GM19452 (cell line): Measurements from ENCODE around the gene HSPBP1.

Experiments
- ATAC-seq: cut with Tn5 transposase; IDR thresholded peaks from one replicate; pipeline ENCODE4 v1.9.1; 2021; ENCODE audit not compliant: unreplicated experiment

The HSPBP1 gene

DNA sequence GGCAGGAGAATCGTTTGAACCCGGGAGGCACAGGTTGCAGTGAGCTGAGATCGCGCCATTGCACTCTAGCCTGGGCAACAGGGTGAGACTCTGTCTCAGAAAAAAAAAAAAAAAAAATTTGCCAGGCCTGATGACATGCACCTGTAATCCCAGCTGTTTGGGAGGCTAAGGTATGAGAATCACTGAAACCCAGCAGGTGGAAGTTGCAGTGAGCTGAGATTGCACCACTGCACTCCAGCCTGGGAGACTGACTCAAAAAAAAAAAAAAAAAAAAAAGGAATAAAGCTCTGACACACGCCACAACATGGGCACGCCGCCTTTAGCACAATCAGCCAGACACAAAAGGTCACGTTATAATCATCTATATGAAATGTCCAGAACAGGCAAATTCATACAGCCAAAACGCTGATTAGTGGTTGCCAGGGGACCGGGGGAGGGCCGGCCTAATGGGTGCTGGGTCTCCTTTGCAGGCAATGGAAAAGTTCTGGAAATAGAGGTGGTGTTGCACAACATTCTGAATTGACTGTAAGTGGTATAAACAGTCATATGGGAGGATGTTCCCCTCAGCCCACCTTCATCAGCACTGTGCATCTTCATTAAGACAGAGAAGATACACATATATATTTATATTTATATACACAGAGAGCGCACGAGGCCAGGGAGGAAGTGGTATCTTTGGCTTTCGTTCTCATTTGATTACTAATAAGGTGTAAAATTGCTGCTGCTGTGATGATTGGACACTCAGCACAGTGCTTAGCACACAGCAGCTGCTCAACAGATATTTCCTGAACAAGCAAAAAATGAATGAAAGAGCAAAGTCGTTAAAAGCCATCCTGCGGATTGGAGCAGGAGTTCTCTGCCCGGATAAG lies 3.8 kb downstream of the HSPBP1 start:
- ATAC-seq, result peak; percentile 56

DNA sequence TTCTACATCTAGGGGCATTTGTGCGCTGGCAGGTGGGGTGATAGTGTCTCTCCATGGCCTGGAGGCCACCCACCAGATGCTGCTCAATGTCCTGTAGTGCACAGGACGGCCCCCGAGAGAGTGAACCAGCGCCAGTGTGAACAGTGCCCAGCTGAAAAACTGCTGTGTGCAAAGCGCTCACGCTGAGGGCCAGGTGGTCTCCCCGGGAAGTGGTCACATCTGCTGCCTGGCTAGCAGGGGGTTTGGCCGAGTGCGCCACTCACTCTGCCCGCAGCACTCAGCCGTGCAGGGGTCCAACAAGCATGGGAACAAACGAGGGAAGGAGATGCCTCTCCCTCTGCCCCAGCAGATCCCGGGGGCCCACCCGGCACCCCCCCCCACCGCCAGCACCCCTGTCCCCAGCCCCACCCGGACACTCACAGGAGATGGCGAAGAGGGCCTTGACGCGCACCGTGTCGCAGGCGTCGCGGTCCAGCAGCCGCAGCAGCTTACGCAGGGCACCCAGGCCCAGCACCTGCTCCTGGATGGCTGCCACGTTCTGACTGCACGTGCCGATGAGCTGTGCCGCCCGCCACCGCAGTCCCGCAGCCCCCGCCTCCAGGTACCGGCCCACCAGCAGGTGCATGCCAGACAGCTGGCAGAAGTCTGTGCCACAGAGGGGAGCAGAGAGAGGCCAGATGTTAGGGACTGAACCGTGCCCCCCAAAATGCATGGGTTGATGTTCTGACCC lies 5.8 kb downstream of the HSPBP1 start:
- no peak for ATAC-seq

DNA sequence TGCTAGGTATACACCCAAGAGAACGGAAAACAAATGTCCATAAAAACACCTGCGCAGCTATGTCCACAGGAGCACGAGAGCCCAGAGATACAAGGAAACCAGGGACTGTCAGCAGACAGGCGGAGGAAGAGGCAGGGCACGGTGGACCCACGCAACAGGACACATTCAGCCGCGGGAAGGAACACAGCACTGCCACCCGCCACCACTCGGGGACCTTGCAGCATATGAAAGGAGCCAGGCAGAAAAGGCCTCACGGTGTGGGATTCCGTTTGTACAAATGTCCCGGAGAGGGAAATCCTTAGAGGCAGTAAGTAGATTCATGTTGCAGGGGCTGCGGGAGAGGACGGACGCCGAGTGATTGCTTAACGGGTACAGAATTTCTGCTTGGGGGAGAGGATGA lies 7.8 kb downstream of the HSPBP1 start:
- no peak for ATAC-seq

DNA sequence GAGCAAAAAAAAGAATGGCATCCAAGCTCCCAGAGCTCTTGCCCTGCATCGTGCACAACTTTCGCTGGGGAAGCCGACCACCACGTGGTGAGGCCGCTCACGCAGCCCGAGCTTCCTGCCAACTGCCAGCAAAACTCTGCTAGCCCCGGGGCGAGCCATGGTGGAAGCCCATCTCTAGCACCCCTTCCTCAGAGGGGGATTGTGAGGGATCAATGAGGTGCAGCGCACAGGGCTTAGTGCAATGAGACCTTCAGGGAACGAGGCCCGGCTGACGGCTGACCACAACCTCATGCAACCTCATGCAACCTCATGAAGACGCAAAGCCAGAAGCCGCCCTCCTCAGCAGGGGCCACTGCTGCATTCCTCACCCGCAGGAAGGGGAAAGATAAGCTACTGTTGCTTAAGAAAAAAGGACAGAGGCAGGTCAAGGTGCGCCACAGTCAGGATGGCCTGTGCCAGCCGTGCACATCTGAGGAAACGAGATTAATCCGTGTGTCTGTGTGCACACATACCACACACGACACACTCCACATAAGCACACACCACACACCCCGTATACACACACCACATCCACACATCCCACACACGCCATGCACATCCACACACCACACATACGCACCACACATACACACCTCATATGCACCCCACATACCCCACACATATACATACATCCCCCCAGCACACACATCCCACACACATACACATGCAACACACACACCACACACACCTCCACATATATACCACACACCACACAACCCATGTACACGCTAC lies 9.6 kb downstream of the HSPBP1 start:
- no peak for ATAC-seq

DNA sequence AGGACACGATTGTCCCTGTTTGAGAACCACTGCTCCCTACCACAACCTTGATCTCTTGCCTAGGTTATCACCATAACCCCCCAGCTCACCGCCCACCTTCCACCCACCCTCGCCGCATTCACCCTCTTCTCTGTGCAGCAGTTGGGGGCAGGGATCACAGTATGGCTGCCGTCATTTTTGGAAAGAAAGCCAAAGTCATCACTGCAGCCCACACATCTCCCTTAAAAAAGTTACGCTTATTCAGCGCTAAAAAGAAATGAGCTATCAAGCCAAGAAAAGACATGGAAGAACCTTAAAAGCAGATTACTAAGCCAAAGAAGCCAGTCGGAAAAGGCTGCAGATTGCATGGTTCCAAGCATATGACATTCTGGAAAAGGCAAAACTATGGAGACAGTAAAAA lies 10.6 kb downstream of the HSPBP1 start:
- no peak for ATAC-seq

DNA sequence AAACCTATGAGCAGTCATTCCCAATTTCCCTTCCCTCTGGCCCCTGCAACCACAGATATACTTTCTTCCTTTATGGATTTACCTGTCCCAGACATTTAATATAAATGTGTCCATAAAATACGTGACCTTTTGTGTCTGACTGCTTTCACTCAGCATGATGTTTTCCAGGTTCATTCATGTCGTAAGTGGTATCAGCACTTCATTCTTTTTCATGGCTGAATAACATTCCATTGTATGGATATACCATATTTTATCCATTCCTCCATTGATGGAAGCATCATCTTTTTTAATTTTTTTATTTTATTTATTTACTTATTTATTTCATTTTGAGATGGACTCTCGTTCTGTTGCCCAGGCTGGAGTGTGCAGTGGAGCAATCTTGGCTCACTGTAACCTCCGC lies 13.1 kb downstream of the HSPBP1 start:
- ATAC-seq, result no peak

DNA sequence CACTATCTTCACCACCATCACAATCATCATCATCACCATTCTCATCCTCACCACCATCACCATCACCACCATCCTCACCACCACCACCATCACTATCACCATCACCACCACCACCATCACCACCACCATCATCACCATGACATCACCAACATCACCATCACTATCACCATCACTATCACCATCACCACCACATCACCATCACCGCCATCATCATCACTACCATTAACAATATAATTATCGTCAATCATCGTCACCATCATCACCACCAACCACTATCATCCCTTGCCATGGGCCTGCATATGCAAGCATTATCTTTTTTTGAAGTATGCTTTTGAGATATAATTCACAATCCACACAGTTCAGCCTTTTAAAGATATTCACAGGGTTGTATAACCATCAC lies 13.5 kb downstream of the HSPBP1 start:
- no peak for ATAC-seq

DNA sequence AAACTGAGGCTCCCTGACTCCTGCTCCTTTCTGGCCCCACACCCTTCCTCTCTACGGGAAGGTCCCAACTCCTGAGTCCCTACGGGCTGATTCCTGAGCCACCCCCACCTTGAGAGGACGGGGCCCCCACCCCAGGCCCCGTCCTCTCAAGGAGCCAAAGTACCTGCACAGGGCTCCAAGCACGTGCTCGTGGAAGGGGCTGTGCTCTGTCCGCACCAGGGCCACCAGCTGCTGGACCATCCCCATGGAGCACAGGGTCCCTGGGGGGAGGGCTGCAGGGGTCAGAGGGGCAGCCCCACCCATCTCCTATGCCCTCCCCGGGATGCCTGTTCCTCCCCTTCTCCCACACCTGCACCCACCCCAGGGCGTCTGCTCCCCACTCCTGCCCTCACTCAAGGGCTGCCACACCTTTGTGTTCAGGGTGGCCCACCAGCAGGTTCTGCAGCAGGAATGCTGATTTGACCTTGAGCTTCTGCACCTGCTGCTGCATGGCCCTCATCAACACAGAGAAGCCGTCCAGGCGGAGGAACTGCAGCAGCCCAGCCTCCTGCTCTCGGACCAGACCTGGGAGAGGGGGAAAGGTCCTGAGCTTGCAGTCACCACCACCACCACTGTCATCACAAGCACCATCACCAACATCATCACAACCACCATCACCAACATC lies 14.1 kb downstream of the HSPBP1 start:
- ATAC-seq, result no peak

DNA sequence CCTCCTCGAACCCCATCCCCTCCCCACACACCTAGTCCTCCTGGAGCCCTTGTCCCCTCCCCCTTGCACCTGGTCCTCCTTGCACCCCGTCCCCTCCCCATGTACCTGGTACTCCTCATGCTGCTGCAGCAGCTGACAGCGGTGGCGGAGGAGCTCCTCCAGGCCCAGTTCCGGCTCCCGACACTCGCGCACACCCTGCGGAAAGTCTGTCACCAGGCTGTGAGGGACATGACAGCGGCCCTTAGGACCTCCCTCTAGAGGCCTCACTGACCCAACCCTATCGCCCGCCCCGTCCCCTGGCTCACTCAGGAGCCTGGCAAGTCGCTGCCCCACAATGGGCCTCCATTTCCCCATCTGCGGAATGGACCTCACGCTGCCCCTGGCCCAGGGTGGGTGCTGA lies 14.7 kb downstream of the HSPBP1 start:
- no peak for ATAC-seq

DNA sequence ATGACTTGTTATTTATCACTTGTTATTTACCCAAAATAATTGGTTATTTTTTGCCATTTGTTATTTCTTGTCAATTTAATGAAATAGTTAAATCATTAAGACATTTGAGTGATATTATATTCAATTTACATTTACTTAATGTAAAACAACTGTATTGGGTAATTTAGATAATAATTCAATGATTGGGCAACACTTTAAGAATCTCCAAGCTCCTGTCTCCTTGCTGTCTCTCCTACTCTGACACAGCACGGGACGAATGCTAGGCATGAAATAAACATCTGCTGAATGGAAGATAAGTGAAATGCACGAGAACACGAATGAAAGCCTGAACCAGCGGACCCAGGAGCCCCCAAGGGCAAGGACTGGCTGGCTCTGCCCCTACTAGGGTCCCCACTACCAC lies 15.4 kb downstream of the HSPBP1 start:
- no peak for ATAC-seq

DNA sequence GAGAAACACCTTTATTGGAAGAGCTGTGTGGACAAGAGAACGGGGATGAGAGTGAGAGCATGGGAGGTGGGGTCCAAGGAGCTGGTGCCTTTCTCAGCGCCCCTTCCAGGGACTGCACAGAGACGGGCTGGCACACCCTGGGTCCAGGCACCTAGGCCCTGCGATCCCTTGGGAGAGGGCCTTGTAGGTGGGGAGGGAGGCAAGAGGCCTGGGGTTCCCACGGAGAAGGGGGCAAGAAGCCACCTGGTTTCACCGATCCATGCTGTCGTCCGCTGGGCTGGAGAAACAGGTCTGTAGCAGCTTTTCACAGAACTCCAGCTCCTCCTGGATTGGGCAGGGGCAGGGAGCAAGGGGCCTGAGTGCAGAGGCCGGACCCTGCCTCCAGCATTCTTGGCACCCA lies 17.6 kb downstream of the HSPBP1 start:
- ATAC-seq, result no peak

DNA sequence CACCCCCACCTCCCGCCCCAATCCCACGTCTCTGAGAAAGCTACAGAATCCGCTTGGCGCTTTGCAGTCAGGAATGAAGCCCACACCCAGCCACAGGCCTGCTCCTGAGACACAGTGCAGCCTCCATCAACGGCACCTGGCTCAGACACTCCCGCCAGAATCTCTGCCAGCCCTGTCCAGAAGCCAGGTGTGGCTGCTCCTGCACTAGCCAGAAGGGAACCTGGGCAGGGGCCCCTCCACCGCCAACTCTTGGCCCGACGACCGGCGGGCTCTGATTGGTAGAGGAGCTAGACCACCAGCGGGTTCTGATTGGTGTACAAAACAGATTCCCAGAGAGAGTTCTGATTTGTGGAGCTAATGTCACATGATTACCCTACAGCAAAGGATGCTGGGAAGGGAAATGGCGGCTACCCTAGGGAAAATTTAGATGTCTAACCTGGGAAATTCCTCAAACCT lies 18.2 kb downstream of the HSPBP1 start:
- no peak for ATAC-seq

DNA sequence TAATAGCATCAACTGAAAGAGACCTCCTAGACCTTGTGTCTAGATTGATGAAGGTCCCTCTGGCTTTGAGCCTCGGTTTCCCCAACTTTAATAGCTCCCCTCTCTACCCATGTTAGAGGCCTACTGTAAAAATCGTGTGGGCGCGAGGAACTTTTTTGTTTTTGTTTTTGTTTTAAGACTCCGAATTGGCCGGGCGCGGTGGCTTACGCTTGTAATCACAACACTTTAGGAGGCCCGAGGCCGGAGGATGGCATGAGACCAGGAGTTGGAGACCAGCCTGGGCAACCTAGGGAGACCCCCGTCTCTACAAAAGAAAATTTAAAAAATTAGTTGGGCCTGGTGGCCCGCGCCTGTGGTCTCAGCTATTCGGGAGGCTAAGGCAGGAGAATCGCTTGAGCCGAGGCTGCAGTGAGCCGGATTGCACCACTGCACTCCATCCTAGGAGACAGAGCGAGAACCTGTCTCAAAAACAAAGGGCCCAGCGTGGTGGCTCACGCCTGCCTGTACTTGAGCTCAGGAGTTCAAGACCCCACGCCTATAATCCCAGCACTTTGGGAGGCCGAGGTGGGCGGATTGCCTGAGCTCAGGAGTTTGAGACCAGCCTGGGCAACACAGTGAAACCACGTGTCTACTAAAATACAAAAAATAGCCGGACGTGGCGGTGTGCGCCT lies 20.2 kb downstream of the HSPBP1 start:
- no peak for ATAC-seq

DNA sequence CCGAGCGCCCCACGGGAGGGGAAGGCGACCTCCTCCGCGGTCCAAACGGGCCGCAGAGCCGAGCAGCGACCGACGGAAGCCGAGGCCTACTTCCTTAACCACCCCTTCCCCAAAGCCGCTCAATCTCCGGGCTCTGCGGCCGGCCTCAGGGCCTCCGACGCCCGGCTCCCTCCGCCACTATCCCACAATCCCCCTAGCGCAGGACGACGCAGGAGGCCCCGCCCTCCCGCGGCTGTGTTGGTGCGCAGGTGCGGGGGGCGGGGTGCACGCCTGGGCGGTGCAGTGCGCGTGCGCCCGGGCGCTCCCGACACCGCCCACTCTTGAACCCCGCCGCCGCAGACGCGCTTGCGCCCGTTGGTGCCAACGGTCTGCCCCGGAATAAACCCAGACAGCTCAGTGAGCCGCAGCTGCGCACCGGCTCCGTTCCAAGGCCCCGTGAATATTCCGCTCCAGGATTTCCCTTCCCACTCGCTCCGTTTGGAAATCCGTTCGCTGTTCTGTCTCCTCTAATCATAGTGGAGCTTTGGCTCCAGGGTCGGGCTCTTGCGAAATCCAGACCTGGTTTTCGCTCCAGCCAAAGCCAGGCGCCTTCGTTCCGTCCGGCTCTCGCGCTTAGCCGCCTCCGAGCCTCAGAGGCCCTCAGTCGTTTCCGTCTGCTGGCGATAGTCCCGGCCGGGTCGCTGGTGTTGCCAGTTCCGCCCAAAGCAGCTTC lies 20.9 kb downstream of the HSPBP1 start, which contains the start of gene PPP6R1:
Gene PPP6R1 (minus strand): TSS at position 190 of the 712 bp plus-strand sequence. CDS start 11,914 bp downstream, outside the sequence.
- peak; percentile 70 for ATAC-seq

DNA sequence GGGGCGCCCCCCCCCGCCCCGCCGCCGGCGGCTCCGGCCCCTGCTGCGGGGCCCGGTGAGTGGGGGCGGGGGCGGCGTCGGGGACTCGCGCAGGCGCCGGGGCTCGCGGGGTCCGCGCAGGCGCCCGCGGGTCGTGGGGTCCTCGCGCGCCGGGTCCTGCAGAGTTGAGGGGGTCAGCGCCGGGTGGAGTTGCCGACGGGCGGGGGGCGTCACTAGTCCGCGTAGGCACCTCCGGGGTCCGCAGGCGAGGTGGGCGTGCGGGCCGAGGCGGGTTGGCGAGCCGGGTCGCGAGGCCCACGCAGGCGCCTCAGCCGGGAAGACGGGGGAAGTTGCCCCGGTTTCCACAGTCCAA lies 21.5 kb downstream of the HSPBP1 start:
- ATAC-seq, result peak; percentile 1

DNA sequence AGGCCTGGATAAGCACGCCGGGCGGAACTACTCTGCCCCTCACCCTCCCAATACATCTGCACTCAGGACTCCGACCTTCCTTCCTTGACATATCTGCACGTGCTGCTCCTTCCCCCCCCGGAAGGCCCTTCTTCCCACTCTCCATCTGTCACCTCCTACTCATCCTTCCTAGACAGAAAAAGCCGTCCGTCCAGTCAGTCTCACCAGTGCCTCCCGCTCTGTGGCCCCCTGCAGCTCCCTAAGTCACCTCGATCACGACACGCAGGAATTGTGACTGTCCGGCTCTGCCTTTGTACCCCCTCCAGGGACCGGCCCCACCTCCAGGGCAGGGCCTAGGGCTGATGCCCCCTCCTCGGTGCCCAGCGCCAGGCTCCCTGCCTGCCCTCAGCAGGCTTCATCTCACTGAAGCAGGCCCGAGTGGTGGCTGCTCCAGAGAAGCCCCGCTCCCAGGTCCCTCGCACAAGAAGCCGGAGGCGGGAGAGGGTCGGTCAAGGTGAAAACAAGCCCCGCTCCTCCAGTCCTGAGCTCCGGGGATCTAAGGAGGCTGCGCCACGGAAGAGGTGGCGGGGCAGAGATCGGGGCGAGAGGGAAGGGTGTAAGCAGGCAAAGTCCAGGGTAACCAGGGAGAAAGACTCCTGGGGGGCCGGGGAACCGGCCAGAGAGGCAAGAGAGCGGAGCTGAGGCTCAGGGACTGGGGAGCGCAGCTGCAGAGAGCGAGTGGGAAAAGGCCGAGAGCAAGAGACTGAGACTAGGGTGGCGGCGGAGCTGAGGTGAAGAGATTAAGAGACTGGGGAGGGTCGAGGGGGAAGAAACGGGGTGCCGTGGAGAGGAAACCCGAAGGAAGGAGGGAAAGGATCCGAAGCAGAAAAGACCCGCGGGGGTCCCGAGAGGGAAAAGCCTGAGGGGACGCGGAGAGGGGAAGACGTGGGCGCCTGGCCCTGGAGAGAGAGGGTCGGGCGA lies 22.2 kb downstream of the HSPBP1 start:
- no peak for ATAC-seq

DNA sequence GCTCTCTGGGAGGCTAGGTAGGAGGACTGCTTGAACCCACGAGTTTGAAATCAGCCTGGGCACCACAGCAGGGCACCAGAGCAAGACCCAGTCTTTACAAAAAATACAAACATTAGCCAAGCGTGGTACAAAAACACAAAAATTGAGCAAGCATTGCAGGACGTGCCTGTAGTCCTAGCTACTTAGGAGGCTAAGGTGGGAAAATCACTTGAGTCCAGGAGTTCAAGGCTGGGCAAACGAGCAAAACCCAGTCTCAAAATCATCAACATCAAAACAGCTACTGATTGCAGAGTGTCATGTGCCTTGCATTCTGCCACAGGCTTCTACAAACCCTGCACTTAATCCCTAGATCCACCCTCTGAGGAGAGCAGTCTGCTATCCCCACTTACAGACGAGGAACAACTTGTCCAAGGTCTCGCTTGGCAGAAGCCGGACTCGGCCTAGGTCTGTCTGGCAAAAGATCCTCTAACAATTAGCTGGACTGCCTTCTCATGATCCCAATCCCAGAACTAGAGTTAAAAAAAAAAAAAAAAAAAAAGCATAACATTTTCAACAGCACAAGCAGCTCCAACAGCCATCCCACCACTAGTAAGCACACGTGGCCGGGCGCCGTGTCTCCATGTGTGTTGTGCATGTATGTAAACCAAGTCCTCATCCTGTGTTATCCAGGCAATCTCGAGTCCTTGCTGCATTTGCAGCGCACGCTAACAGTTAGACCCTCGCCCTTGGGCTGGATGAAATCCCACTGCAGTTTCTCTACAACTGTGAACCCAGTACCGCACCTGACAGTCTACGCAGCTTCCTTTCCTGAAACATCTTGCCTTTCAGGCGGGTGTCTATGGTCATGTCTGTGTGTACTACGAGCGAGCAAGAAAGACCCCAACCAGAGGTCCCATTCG lies 23.1 kb downstream of the HSPBP1 start:
- ATAC-seq, result no peak
